GM23338 (cell line): ENCODE data around the gene TET2. TPM values are rescaled to one million over a fixed set of nuclear protein-coding genes. Genes with fewer than 3 reads are reported as not detected.

Source experiments
- ATAC-seq: fragments of 200-7000 bp; cut with Tn5 transposase; 3 replicates; pipeline ENCODE4 v1.9.1; 2020
- DNase-seq: peaks from one replicate; pipeline ENCODE4 v3.0.0-alpha.2; 2015; ENCODE audit warnings: low spot score
- H2AFZ ChIP-seq: fragments of 200-600 bp; sonication (generic); 2 replicates; pipeline ENCODE4 v1.8.0; 2016; ENCODE audit warnings: antibody characterized with exemption, mild to moderate bottlenecking, moderate library complexity
- H3F3A ChIP-seq: fragments of 200-600 bp; sonication (generic); replicated peaks from 2 replicates; pipeline ENCODE4 v1.8.0; 2017; ENCODE audit warnings: antibody characterized with exemption, mixed run types, low read depth
- H3K27ac ChIP-seq: fragments of 200-600 bp; sonication (generic); 2 replicates; pipeline ENCODE4 v1.6.1; 2016; ENCODE audit warnings: low read depth
- H3K27me3 ChIP-seq: fragments of 200-600 bp; sonication (generic); 2 replicates; pipeline ENCODE4 v1.8.0; 2016; ENCODE audit warnings: mild to moderate bottlenecking, mixed run types, moderate library complexity; ENCODE audit not compliant: insufficient read depth
- H3K36me3 ChIP-seq: fragments of 200-600 bp; sonication (generic); 2 replicates; pipeline ENCODE4 v1.8.0; 2016; ENCODE audit warnings: mild to moderate bottlenecking; ENCODE audit not compliant: insufficient read depth
- H3K4me1 ChIP-seq: fragments of 200-600 bp; sonication (generic); 2 replicates; pipeline ENCODE4 v1.8.0; 2016; ENCODE audit warnings: mild to moderate bottlenecking, moderate library complexity; ENCODE audit not compliant: insufficient read depth
- H3K4me2 ChIP-seq: fragments of 200-600 bp; sonication (generic); 2 replicates; pipeline ENCODE4 v1.7.1; 2017; ENCODE audit warnings: mixed run types
- H3K4me3 ChIP-seq: fragments of 200-600 bp; sonication (generic); 2 replicates; pipeline ENCODE4 v1.6.1; 2016; ENCODE audit warnings: mixed run types
- H3K79me2 ChIP-seq: fragments of 200-600 bp; sonication (generic); replicated peaks from 2 replicates; pipeline ENCODE4 v1.8.0; 2017; ENCODE audit warnings: mild to moderate bottlenecking; ENCODE audit not compliant: insufficient read depth
- H3K9me2 ChIP-seq: fragments of 200-600 bp; sonication (generic); 2 replicates; pipeline ENCODE4 v1.8.0; 2017; ENCODE audit not compliant: insufficient read depth
- H4K20me1 ChIP-seq: fragments of 200-600 bp; sonication (generic); replicated peaks from 2 replicates; pipeline ENCODE4 v1.8.0; 2017; ENCODE audit warnings: mild to moderate bottlenecking; ENCODE audit not compliant: insufficient read depth
- H3K27ac Mint-ChIP-seq: 2 replicates; pipeline ENCODE4 v1.8.0; 2020; ENCODE audit warnings: inconsistent platforms, mild to moderate bottlenecking, moderate library complexity, mixed read lengths
- H3K27me3 Mint-ChIP-seq: 3 replicates; pipeline ENCODE4 v1.8.0; 2022; ENCODE audit warnings: low read depth, mild to moderate bottlenecking, moderate library complexity, mixed read lengths, inconsistent platforms; ENCODE audit not compliant: insufficient read depth, poor library complexity
- H3K36me3 Mint-ChIP-seq: 3 replicates; pipeline ENCODE4 v1.8.0; 2021; ENCODE audit warnings: low read depth, mild to moderate bottlenecking, inconsistent platforms, moderate library complexity, mixed read lengths
- H3K4me1 Mint-ChIP-seq: 3 replicates; pipeline ENCODE4 v1.8.0; 2020; ENCODE audit warnings: mild to moderate bottlenecking, inconsistent platforms, mixed read lengths
- H3K4me3 Mint-ChIP-seq: 3 replicates; pipeline ENCODE4 v1.8.0; 2021; ENCODE audit warnings: moderate library complexity, mild to moderate bottlenecking, inconsistent platforms, mixed read lengths
- H3K9me3 Mint-ChIP-seq: 3 replicates; pipeline ENCODE4 v1.8.0; 2020; ENCODE audit warnings: moderate library complexity, mild to moderate bottlenecking, inconsistent platforms, mixed read lengths
- CREB1 ChIP-seq: fragments of 250-450 bp; sonication (Bioruptor Pico); IDR thresholded peaks from 2 replicates; pipeline ENCODE4 v1.5.0; 2020; ENCODE audit warnings: low read depth, mild to moderate bottlenecking, moderate library complexity
- CTCF ChIP-seq, 2 experiments: fragments of 200-600 bp in 1 of 2; sonication (generic) in 1 of 2; conservative IDR thresholded peaks; 2 replicates each; pipeline versions ENCODE4 v1.5.1 to v1.6.1; 2016 to 2017; ENCODE audit warnings: antibody characterized with exemption in 2 of 2, low read depth in 2 of 2, mild to moderate bottlenecking in 2 of 2, moderate library complexity in 1 of 2
- ETS1 ChIP-seq: IDR thresholded peaks from 2 replicates; pipeline ENCODE4 v1.6.1; 2016; ENCODE audit warnings: antibody characterized with exemption
- EZH2 ChIP-seq: fragments of 200-600 bp; sonication (generic); IDR thresholded peaks from one replicate; pipeline ENCODE4 v1.8.0; 2017; ENCODE audit warnings: antibody characterized with exemption, mild to moderate bottlenecking, low read depth; ENCODE audit not compliant: unreplicated experiment
- EZH2phosphoT487 ChIP-seq: fragments of 200-600 bp; sonication (generic); IDR thresholded peaks from one replicate; pipeline ENCODE4 v1.8.1; 2018; ENCODE audit warnings: antibody characterized with exemption; ENCODE audit not compliant: unreplicated experiment
- NANOG ChIP-seq: IDR thresholded peaks from 2 replicates; pipeline ENCODE4 v1.6.1; 2016; ENCODE audit warnings: antibody characterized with exemption, borderline replicate concordance
- POLR2AphosphoS5 ChIP-seq: IDR thresholded peaks from 2 replicates; pipeline ENCODE4 v1.6.1; 2016; ENCODE audit warnings: antibody characterized with exemption, low read depth
- STAT1 ChIP-seq: IDR thresholded peaks from one replicate; pipeline ENCODE4 v1.6.1; 2016; ENCODE audit warnings: antibody characterized with exemption; ENCODE audit not compliant: unreplicated experiment
- ZNF114 ChIP-seq: fragments of 250-450 bp; sonication (Bioruptor Pico); IDR thresholded peaks from 2 replicates; pipeline ENCODE4 v1.5.0; 2020; ENCODE audit warnings: mild to moderate bottlenecking, moderate library complexity
- ZNF331 ChIP-seq: fragments of 250-450 bp; sonication (Bioruptor Pico); IDR thresholded peaks from 2 replicates; pipeline ENCODE4 v1.5.0; 2020; ENCODE audit warnings: low read depth, mild to moderate bottlenecking, moderate library complexity
- polyA plus RNA-seq: library from polyadenylated mRNA; unstranded; fragments of >200 nt; fragmentation: Nextera tagmentation; extraction: Ambion mirVana; gene quantifications from 2 replicates; pipeline ENCODE4 v1.2.1, GENCODE V29; 2016
- total RNA-seq: library from RNA; depleted of rRNA; stranded (reverse); fragments of >200 nt; shearing (Covaris generic); gene quantifications from 2 replicates; pipeline ENCODE4 v1.2.3, GENCODE V29; 2014
- TF ChIP-seq, protein P1 (sequence below): IDR thresholded peaks from one replicate; pipeline ENCODE4 v1.6.1; 2018; ENCODE audit warnings: antibody characterized with exemption; ENCODE audit not compliant: unreplicated experiment

The TET2 gene
- total and polyA plus RNA-seq, 2 experiments from 2014 or later = 1.2 to 2.2 TPM

DNA sequence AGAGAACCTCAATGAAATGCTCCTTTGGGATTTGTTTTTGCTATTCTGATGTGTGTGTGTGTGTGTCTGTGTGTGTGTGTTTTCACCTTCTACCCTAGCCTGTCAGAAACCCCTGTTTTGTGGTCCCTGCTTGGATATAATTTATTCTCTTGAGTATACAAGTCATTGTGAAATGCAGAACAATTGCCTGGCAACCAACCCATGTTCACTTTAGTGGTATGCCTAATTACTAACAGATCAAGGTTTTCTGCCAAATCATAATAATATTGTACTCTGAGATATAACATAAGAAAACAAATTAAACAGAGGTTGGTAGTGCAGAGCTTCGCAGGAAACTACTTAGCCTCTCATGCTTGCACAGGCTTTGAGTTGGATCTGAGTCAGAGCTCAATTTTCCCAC lies 7.0 kb upstream of the TET2 start:
- H3K4me2 ChIP-seq = no peak overlapping the region
- H3K27me3 ChIP-seq = peaks cover 48% of the 10 kb centered on the region
- H4K20me1 ChIP-seq = peaks cover 8% of the 10 kb centered on the region; the same call in 1 of the 2 replicates
- Mint-ChIP-seq H3K27ac (no peak overlapping the region), H3K4me3 (no peak overlapping the region), H3K9me3 (no peaks in the 10 kb centered on the region), H3K4me1 (no peaks in the 10 kb centered on the region), H3K27me3 (peaks cover 26% of the 10 kb centered on the region), H3K36me3 (no peaks in the 10 kb centered on the region)
- ATAC-seq (no peak), DNase-seq (no peak)
- no peak overlapping the region for H3K4me3 ChIP-seq
- no peak overlapping the region for H2AFZ ChIP-seq
- no peaks in the 10 kb centered on the region for H3F3A ChIP-seq
- no peak for TF ChIP-seq ZNF331 (CRISPR knock-in tag)
- TF ChIP-seq CREB1 (CRISPR knock-in tag) = no peak
- TF ChIP-seq STAT1 = no peak
- no peak for TF ChIP-seq ETS1
- TF ChIP-seq NANOG = no peak
- TF ChIP-seq EZH2 = no peak
- TF ChIP-seq CTCF (conservative IDR thresholded peaks at IDR 0.05; ENCODE audit: low read depth in 2 of 2) = no peak
- TF ChIP-seq POLR2AphosphoS5 = no peak
- TF ChIP-seq, protein P1, sequence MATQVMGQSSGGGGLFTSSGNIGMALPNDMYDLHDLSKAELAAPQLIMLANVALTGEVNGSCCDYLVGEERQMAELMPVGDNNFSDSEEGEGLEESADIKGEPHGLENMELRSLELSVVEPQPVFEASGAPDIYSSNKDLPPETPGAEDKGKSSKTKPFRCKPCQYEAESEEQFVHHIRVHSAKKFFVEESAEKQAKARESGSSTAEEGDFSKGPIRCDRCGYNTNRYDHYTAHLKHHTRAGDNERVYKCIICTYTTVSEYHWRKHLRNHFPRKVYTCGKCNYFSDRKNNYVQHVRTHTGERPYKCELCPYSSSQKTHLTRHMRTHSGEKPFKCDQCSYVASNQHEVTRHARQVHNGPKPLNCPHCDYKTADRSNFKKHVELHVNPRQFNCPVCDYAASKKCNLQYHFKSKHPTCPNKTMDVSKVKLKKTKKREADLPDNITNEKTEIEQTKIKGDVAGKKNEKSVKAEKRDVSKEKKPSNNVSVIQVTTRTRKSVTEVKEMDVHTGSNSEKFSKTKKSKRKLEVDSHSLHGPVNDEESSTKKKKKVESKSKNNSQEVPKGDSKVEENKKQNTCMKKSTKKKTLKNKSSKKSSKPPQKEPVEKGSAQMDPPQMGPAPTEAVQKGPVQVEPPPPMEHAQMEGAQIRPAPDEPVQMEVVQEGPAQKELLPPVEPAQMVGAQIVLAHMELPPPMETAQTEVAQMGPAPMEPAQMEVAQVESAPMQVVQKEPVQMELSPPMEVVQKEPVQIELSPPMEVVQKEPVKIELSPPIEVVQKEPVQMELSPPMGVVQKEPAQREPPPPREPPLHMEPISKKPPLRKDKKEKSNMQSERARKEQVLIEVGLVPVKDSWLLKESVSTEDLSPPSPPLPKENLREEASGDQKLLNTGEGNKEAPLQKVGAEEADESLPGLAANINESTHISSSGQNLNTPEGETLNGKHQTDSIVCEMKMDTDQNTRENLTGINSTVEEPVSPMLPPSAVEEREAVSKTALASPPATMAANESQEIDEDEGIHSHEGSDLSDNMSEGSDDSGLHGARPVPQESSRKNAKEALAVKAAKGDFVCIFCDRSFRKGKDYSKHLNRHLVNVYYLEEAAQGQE = no peak
- TF ChIP-seq ZNF114 (CRISPR knock-in tag) = no peak
- TF ChIP-seq EZH2phosphoT487 = no peak
- H3K79me2 ChIP-seq = no peaks in the 10 kb centered on the region
- H3K9me2 ChIP-seq = no peaks in the 10 kb centered on the region
- no peaks in the 10 kb centered on the region for H3K36me3 ChIP-seq
- H3K27ac ChIP-seq = no peak overlapping the region
- H3K4me1 ChIP-seq = no peaks in the 10 kb centered on the region
